Stimulated activated CD8-positive, alpha-beta memory T cell treated with anti-CD3 and anti-CD28 coated beads, Interleukin-7, amount 100 ng/mL, for 1 hour (primary cell): Measurements from ENCODE around the gene RNU1-2.
"Not testable (repeated sequence)": the region's sequence is repeated elsewhere in the genome, so short reads cannot be mapped to it uniquely, and the experiment has no call there.

Experiments used
- DNase-seq, 2 donors: peaks; one replicate each; pipeline ENCODE4 v3.0.0-alpha.2; 2020; ENCODE audit warnings: low read depth in 2 of 2

The RNU1-2 gene

GRCh38 chr1:16888860-16889816 lies 6.6 kb upstream of the RNU1-2 start:
- peak in 1 of 2 donors; percentile 27 for DNase-seq

- DNase-seq: not testable (repeated sequence)
Measured at GRCh38 chr1:16890539-16891021, 5.2 kb upstream of the RNU1-2 start.

- not testable (repeated sequence) for DNase-seq
Measured at GRCh38 chr1:16891057-16891456, 4.7 kb upstream of the RNU1-2 start.

- DNase-seq: not testable (repeated sequence)
Measured at GRCh38 chr1:16892978-16893525, 2.7 kb upstream of the RNU1-2 start.

GRCh38 chr1:16893796-16894195 lies 2.0 kb upstream of the RNU1-2 start:
- DNase-seq: not testable (repeated sequence)

GRCh38 chr1:16894338-16894737 lies 1.4 kb upstream of the RNU1-2 start:
- DNase-seq: not testable (repeated sequence)

GRCh38 chr1:16895233-16895597 lies 565 bp upstream of the RNU1-2 start:
- DNase-seq: not testable (repeated sequence)

- DNase-seq: peak in 1 of 2 donors; percentile 40
Measured at GRCh38 chr1:16896316-16897055, 706 bp downstream of the RNU1-2 start.

- DNase-seq: not testable (repeated sequence)
Measured at GRCh38 chr1:16897653-16898052, 1.9 kb downstream of the RNU1-2 start.

- not testable (repeated sequence) for DNase-seq
Measured at GRCh38 chr1:16898298-16898697, 2.5 kb downstream of the RNU1-2 start.

GRCh38 chr1:16899020-16899419 lies 3.2 kb downstream of the RNU1-2 start:
- not testable (repeated sequence) for DNase-seq

- DNase-seq: no peak
Measured at GRCh38 chr1:16900751-16901150, 5.0 kb downstream of the RNU1-2 start.

- not testable (repeated sequence) for DNase-seq
Measured at GRCh38 chr1:16901371-16901770, 5.6 kb downstream of the RNU1-2 start.

- DNase-seq: no peak
Measured at GRCh38 chr1:16903054-16903453, 7.3 kb downstream of the RNU1-2 start.

GRCh38 chr1:16903458-16903796 lies 7.6 kb downstream of the RNU1-2 start:
- DNase-seq: no peak

GRCh38 chr1:16904560-16905109 lies 8.9 kb downstream of the RNU1-2 start:
- DNase-seq: peak; percentile 95 to 97

- no peak for DNase-seq
Measured at GRCh38 chr1:16905110-16905867, 9.5 kb downstream of the RNU1-2 start.

GRCh38 chr1:16905868-16906702 lies 10.3 kb downstream of the RNU1-2 start:
- no peak for DNase-seq

- no peak for DNase-seq
Measured at GRCh38 chr1:16906873-16907272, 11.1 kb downstream of the RNU1-2 start.
